ENCODE data around the gene PBX2. TPM values are rescaled to one million over a fixed set of nuclear protein-coding genes. Genes with fewer than 3 reads are reported as not detected.

Gene PBX2
- total and polyA plus RNA-seq, 10 donors, result 29.6 to 160 (median 89.9) TPM

- 19 to 27% (median 22%) methylated on average over 16 to 21 of the region's 24 CpGs for WGBS, 5 donors
- DNase-seq, result no peak
- Histone ChIP-seq H3K36me3 (peaks cover 0 to 15% (median 2%) of the 10 kb centered on the region in 6 donors), H3K27ac (peak within 1 kb of the TSS in 6 of 8 donors; percentile 69 to 86 (median 83)), H3K4me1 (peaks cover 6 to 80% (median 44%) of the 10 kb centered on the region in 6 donors), H3K4me3 (peak within 1 kb of the TSS in 4 of 8 donors; percentile 19 to 80 (median 66)), H3K27me3 (replicated peaks in 1 of 7) (peaks cover 0 to 74% (median 39%) of the 10 kb centered on the region in 7 donors), H3K9me3 (no peaks in the 10 kb centered on the region)
- no peak for TF ChIP-seq CTCF (IDR thresholded peaks at IDR 0.05 in 8 of 11, conservative IDR thresholded peaks at IDR 0.05 in 3 of 11)
- TF ChIP-seq POLR2A (IDR thresholded peaks at IDR 0.05), result no peak
- no peak for TF ChIP-seq POLR2AphosphoS5 (IDR thresholded peaks at IDR 0.05)
- intact Hi-C loops (cut with DNase I; ENCODE audit: low total_unique reads), result no loop called here
Measured at GRCh38 chr6:32151863-32152768, 37.9 kb downstream of the PBX2 start, which contains the start of gene PRRT1. Gene PRRT1 (minus strand): TSS chr6:32151939. CDS start chr6:32151827, 112 bp downstream.

DNA sequence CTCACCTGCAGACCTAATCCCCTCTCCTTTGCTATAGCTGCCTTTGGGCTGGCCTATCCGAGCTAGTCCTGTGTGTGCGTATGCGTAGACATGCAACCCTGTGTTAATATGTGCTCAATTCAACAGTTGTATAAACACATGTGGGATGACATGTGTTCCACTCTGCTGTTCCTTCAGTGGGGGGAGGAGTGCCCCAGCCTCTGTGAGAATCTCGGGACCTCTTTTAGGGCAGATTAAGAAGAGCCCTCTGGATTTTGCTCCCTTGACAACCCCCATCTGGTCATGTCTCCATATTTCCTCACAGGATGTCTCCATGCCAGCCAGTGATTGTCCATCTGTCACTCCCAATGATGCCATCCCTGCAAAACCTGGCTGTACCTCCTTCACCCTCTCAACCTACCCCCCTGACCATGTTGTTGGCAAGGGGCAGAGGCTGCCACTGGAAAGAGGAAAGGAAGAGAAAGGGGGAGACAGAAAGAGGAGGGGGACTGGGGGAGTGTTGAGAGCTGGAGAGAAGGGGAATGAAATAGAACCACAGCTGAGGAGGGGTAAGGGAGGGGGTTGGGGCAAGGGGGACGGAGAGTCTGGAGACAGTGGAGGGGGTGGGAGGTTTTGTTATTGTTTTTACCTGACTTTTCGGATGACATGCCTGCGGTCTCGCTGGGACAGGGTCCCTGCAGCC, 38.7 kb downstream of the PBX2 start:
- intact Hi-C loops (cut with DNase I; ENCODE audit: low total_unique reads), result no loop called here
- H3K4me3 ChIP-seq, result peak overlapping the region in 4 of 8 donors; percentile 19 to 80 (median 44)
- H3K27me3 ChIP-seq (replicated peaks in 1 of 7), result peaks cover 0 to 81% (median 39%) of the 10 kb centered on the region in 7 donors
- WGBS, 5 donors, result 43 to 52% (median 46%) methylated on average over 8 of the region's 8 CpGs
- H3K9me3 ChIP-seq, result no peaks in the 10 kb centered on the region
- no peak for DNase-seq
- H3K27ac ChIP-seq, result peak overlapping the region in 1 of 8 donors; percentile 85
- no peak for TF ChIP-seq POLR2AphosphoS5 (IDR thresholded peaks at IDR 0.05)
- no peak for TF ChIP-seq POLR2A (IDR thresholded peaks at IDR 0.05)
- no peak for TF ChIP-seq CTCF (IDR thresholded peaks at IDR 0.05 in 8 of 11, conservative IDR thresholded peaks at IDR 0.05 in 3 of 11)
- H3K4me1 ChIP-seq, result peaks cover 6 to 80% (median 44%) of the 10 kb centered on the region in 6 donors
- peaks cover 0 to 7% (median under 1%) of the 10 kb centered on the region in 6 donors for H3K36me3 ChIP-seq

DNA sequence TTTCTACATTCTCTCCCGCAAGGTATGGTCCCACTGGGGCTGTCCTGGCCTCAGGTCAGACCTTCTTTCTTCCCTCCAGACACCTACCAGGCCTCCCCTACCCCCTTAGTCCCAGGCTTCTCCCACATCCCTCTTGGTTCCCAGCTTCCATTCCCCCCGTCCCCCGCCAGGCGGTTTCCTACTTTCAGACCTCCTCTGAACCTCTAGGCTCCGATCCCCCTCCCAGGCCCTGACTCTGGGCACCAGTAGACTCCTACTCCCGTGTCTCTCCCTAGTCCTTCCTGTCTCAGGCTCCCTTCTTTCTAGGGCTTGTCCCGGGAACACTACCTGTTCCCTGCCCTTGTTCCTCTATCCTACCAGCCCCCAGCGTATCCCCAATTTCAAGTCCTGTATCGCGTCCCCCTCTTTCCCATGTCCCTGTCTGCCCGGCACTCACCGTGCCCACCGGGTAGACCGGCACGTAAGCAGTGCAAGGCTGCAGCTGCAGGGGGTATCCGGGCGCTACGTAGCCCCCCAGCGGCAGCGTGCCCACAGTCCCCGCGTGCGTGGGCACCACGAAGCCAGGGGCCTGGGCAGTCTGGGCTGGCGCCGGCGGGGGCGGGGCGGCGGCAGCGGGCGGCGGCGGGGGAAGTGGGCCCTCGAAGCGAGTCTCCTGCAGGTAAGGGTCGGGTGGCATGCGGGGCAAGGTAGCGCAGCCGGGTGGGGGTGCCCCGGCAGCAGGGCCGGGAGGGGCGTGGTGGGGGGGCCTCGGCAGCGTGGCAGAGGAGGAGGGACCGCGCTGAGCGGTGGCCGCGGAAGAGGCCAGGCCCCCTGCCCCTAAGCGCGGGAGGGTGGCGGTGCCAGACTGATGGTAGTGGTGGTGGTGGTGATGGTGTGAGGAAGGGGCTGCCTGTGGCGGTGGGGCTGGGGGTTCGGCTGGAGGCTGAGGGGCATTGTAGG, 39.8 kb downstream of the PBX2 start:
- WGBS, 5 donors, result 39 to 51% (median 42%) methylated on average over 39 to 55 of the region's 55 CpGs
- Histone ChIP-seq H3K27ac (no peak overlapping the region), H3K36me3 (no peaks in the 10 kb centered on the region), H3K27me3 (replicated peaks in 1 of 7) (peaks cover 0 to 81% (median 39%) of the 10 kb centered on the region in 7 donors), H3K4me1 (peaks cover 5 to 72% (median 43%) of the 10 kb centered on the region in 6 donors), H3K4me3 (peak overlapping the region in 1 of 8 donors; percentile 15), H3K9me3 (no peaks in the 10 kb centered on the region)
- intact Hi-C loops (cut with DNase I; ENCODE audit: low total_unique reads), result no loop called here
- TF ChIP-seq POLR2A (IDR thresholded peaks at IDR 0.05) (no peak), POLR2AphosphoS5 (IDR thresholded peaks at IDR 0.05) (no peak), CTCF (IDR thresholded peaks at IDR 0.05 in 8 of 11, conservative IDR thresholded peaks at IDR 0.05 in 3 of 11) (no peak)
- DNase-seq, result no peak

Data from spleen (tissue), 11 donors.